Subcutaneous abdominal adipose tissue (tissue), 5 donors: ENCODE results near the gene TJP2.

Experiments
- H3K27ac ChIP-seq: one replicate; pipeline ENCODE4 v1.7.0; 2013; ENCODE audit warnings: low read depth, mild to moderate bottlenecking, inconsistent platforms, low read length, moderate library complexity
- H3K27me3 ChIP-seq, 5 donors: one replicate each; pipeline ENCODE4 v1.7.0; 2013; ENCODE audit warnings: low read length in 5 of 5, inconsistent platforms in 1 of 5; ENCODE audit not compliant: control insufficient read depth in 5 of 5, insufficient read depth in 4 of 5
- H3K36me3 ChIP-seq, 5 donors: one replicate each; pipeline ENCODE4 v1.7.0; 2013; ENCODE audit warnings: low read length in 5 of 5; ENCODE audit not compliant: control insufficient read depth in 5 of 5, insufficient read depth in 5 of 5
- H3K4me1 ChIP-seq, 5 donors: one replicate each; pipeline ENCODE4 v1.7.0; 2013; ENCODE audit warnings: low read length in 5 of 5, mild to moderate bottlenecking in 3 of 5, moderate library complexity in 1 of 5; ENCODE audit not compliant: control insufficient read depth in 5 of 5, insufficient read depth in 5 of 5
- H3K4me3 ChIP-seq, 5 donors: one replicate each; pipeline ENCODE4 v1.7.0; 2013; ENCODE audit warnings: low read length in 5 of 5, low read depth in 1 of 5
- H3K9ac ChIP-seq, 5 donors: one replicate each; pipeline ENCODE4 v1.7.0; 2013; ENCODE audit warnings: low read length in 5 of 5, mild to moderate bottlenecking in 4 of 5, moderate library complexity in 3 of 5
- H3K9me3 ChIP-seq, 5 donors: one replicate each; pipeline ENCODE4 v1.7.0; 2013; ENCODE audit warnings: low read length in 5 of 5; ENCODE audit not compliant: control insufficient read depth in 5 of 5
- donor health status: healthy.
- donor health status: healthy.
- donor health status: healthy.
- donor health status: healthy.
- donor health status: healthy.

Gene TJP2

GRCh38 chr9:69198521-69199220 lies 24.6 kb downstream of the TJP2 start:
- H3K4me3 ChIP-seq, result no peak overlapping the region
- H3K27me3 ChIP-seq, result no peaks in the 10 kb centered on the region
- H3K36me3 ChIP-seq, result peaks cover 0 to 2% (median 0%) of the 10 kb centered on the region in 5 donors
- no peak overlapping the region for H3K9ac ChIP-seq
- H3K4me1 ChIP-seq, result peaks cover 2 to 32% (median 13%) of the 10 kb centered on the region in 5 donors
- H3K9me3 ChIP-seq, result no peaks in the 10 kb centered on the region
- peak overlapping the region; percentile 57 for H3K27ac ChIP-seq

- H3K27ac ChIP-seq, result no peak overlapping the region
- H3K4me1 ChIP-seq, result peaks cover 4 to 30% (median 13%) of the 10 kb centered on the region in 5 donors
- no peaks in the 10 kb centered on the region for H3K27me3 ChIP-seq
- H3K9ac ChIP-seq, result no peak overlapping the region
- H3K9me3 ChIP-seq, result no peaks in the 10 kb centered on the region
- H3K4me3 ChIP-seq, result no peak overlapping the region
- peaks cover 0 to 2% (median 0%) of the 10 kb centered on the region in 5 donors for H3K36me3 ChIP-seq
Observed at GRCh38 chr9:69199769-69200470, 25.8 kb downstream of the TJP2 start.

- Histone ChIP-seq H3K4me3 (no peak overlapping the region), H3K36me3 (peaks cover 0 to 2% (median 0%) of the 10 kb centered on the region in 5 donors), H3K27me3 (no peaks in the 10 kb centered on the region), H3K9me3 (no peaks in the 10 kb centered on the region), H3K9ac (no peak overlapping the region), H3K27ac (no peak overlapping the region), H3K4me1 (peaks cover 4 to 29% (median 10%) of the 10 kb centered on the region in 5 donors)
Observed at GRCh38 chr9:69202556-69202955, 28.5 kb downstream of the TJP2 start.

- peaks cover 4 to 26% (median 16%) of the 10 kb centered on the region in 5 donors for H3K4me1 ChIP-seq
- H3K36me3 ChIP-seq, result peaks cover 0 to 2% (median 0%) of the 10 kb centered on the region in 5 donors
- no peak overlapping the region for H3K4me3 ChIP-seq
- H3K9me3 ChIP-seq, result no peaks in the 10 kb centered on the region
- peak overlapping the region; percentile 74 for H3K27ac ChIP-seq
- H3K27me3 ChIP-seq, result no peaks in the 10 kb centered on the region
- H3K9ac ChIP-seq, result no peak overlapping the region
Observed at GRCh38 chr9:69204326-69204725, 30.2 kb downstream of the TJP2 start.

GRCh38 chr9:69204849-69205248 lies 30.8 kb downstream of the TJP2 start:
- Histone ChIP-seq H3K36me3 (peaks cover 0 to 2% (median 0%) of the 10 kb centered on the region in 5 donors), H3K27me3 (no peaks in the 10 kb centered on the region), H3K27ac (peak overlapping the region; percentile 74), H3K4me1 (peaks cover 4 to 20% (median 16%) of the 10 kb centered on the region in 5 donors), H3K9ac (no peak overlapping the region), H3K4me3 (no peak overlapping the region), H3K9me3 (no peaks in the 10 kb centered on the region)

GRCh38 chr9:69206047-69206446 lies 32.0 kb downstream of the TJP2 start:
- Histone ChIP-seq H3K4me1 (peaks cover 2 to 16% (median 15%) of the 10 kb centered on the region in 5 donors), H3K9ac (no peak overlapping the region), H3K27ac (peak overlapping the region; percentile 44), H3K4me3 (no peak overlapping the region), H3K27me3 (no peaks in the 10 kb centered on the region), H3K36me3 (peaks cover 0 to 2% (median 0%) of the 10 kb centered on the region in 5 donors), H3K9me3 (no peaks in the 10 kb centered on the region)

- Histone ChIP-seq H3K4me1 (peaks cover 2 to 16% (median 15%) of the 10 kb centered on the region in 5 donors), H3K9ac (no peak overlapping the region), H3K9me3 (no peaks in the 10 kb centered on the region), H3K4me3 (no peak overlapping the region), H3K27ac (no peak overlapping the region), H3K36me3 (peaks cover 0 to under 1% (median 0%) of the 10 kb centered on the region in 5 donors), H3K27me3 (no peaks in the 10 kb centered on the region)
Observed at GRCh38 chr9:69207503-69207902, 33.4 kb downstream of the TJP2 start.

GRCh38 chr9:69211424-69212036 lies 37.5 kb downstream of the TJP2 start:
- H3K36me3 ChIP-seq, result peaks cover 0 to 17% (median 0%) of the 10 kb centered on the region in 5 donors

GRCh38 chr9:69213647-69214046 lies 39.6 kb downstream of the TJP2 start:
- Histone ChIP-seq H3K27me3 (no peaks in the 10 kb centered on the region), H3K27ac (no peak overlapping the region)

More at GRCh38 chr9:69211424-69212036, 37.5 kb downstream of the TJP2 start:
- H3K9me3 ChIP-seq, result no peaks in the 10 kb centered on the region
- no peak overlapping the region for H3K4me3 ChIP-seq
- peaks cover 0 to 14% (median 7%) of the 10 kb centered on the region in 5 donors for H3K4me1 ChIP-seq
- no peak overlapping the region for H3K27ac ChIP-seq
- H3K9ac ChIP-seq, result no peak overlapping the region
- no peaks in the 10 kb centered on the region for H3K27me3 ChIP-seq

GRCh38 chr9:69214939-69215338 lies 40.9 kb downstream of the TJP2 start:
- no peaks in the 10 kb centered on the region for H3K27me3 ChIP-seq
- H3K9me3 ChIP-seq, result no peaks in the 10 kb centered on the region
- H3K9ac ChIP-seq, result no peak overlapping the region
- H3K4me1 ChIP-seq, result peaks cover 0 to 5% (median 0%) of the 10 kb centered on the region in 5 donors
- no peak overlapping the region for H3K27ac ChIP-seq
- no peak overlapping the region for H3K4me3 ChIP-seq
- peaks cover 18 to 41% (median 20%) of the 10 kb centered on the region in 5 donors for H3K36me3 ChIP-seq

More at GRCh38 chr9:69213647-69214046, 39.6 kb downstream of the TJP2 start:
- no peak overlapping the region for H3K4me3 ChIP-seq
- H3K9me3 ChIP-seq, result no peaks in the 10 kb centered on the region
- H3K36me3 ChIP-seq, result peaks cover 14 to 34% (median 17%) of the 10 kb centered on the region in 5 donors
- peaks cover 0 to 5% (median 0%) of the 10 kb centered on the region in 5 donors for H3K4me1 ChIP-seq
- no peak overlapping the region for H3K9ac ChIP-seq
